Natural killer cell (primary cell): ENCODE measurements around the gene RFX2. TPM values are rescaled to one million over a fixed set of nuclear protein-coding genes. Genes with fewer than 3 reads are reported as not detected.

Experiments used
- ATAC-seq, 3 donors: fragments of 150-1000 bp in 2 of 3; fragments of 200-7000 bp in 1 of 3; cut with Tn5 transposase; 1 replicate in 1 of 3; 2 replicates in 2 of 3; pipeline ENCODE4 v1.10.0; 2021; ENCODE audit warnings: mild to moderate bottlenecking in 2 of 3, moderate library complexity in 2 of 3
- DNase-seq, 2 donors: peaks; one replicate each; pipeline versions ENCODE4 v3.0.0 to v3.0.0-alpha.2; 2013 to 2021; ENCODE audit warnings: mixed read lengths in 1 of 2
- H3K27ac ChIP-seq: one replicate; pipeline ENCODE4 v1.5.1; 2013; ENCODE audit warnings: mild to moderate bottlenecking, low read length
- H3K27me3 ChIP-seq: one replicate; pipeline ENCODE4 v1.6.1; 2013; ENCODE audit warnings: low read length; ENCODE audit not compliant: control insufficient read depth, insufficient read depth
- H3K36me3 ChIP-seq: one replicate; pipeline ENCODE4 v1.6.1; 2013; ENCODE audit warnings: low read length; ENCODE audit not compliant: control insufficient read depth, insufficient read depth
- H3K4me1 ChIP-seq: one replicate; pipeline ENCODE4 v1.6.1; 2013; ENCODE audit warnings: low read length; ENCODE audit not compliant: control insufficient read depth, insufficient read depth
- H3K4me3 ChIP-seq: one replicate; pipeline ENCODE4 v1.5.1; 2013; ENCODE audit warnings: low read length
- H3K9me3 ChIP-seq: one replicate; pipeline ENCODE4 v1.6.1; 2013; ENCODE audit warnings: low read length; ENCODE audit not compliant: control insufficient read depth, insufficient read depth
- H3K27ac Mint-ChIP-seq, 2 donors: one replicate each; pipeline ENCODE4 v1.8.0; 2022; ENCODE audit warnings: mild to moderate bottlenecking in 2 of 2, mixed read lengths in 2 of 2, moderate library complexity in 1 of 2
- H3K27me3 Mint-ChIP-seq, 2 donors: one replicate each; pipeline ENCODE4 v1.8.0; 2022; ENCODE audit warnings: low read depth in 2 of 2, mixed read lengths in 2 of 2
- H3K36me3 Mint-ChIP-seq: one replicate; pipeline ENCODE4 v1.8.0; 2022; ENCODE audit warnings: mixed read lengths
- H3K4me1 Mint-ChIP-seq, 2 donors: one replicate each; pipeline ENCODE4 v1.8.0; 2022; ENCODE audit warnings: mixed read lengths in 2 of 2
- H3K4me3 Mint-ChIP-seq: one replicate; pipeline ENCODE4 v1.8.0; 2022; ENCODE audit warnings: mild to moderate bottlenecking, moderate library complexity, mixed read lengths
- H3K9me3 Mint-ChIP-seq, 2 donors: one replicate each; pipeline ENCODE4 v1.8.0; 2022; ENCODE audit warnings: mixed read lengths in 2 of 2
- CTCF ChIP-seq: fragments of 200-600 bp; IDR thresholded peaks from one replicate; pipeline ENCODE4 v1.8.0; 2022; ENCODE audit warnings: antibody characterized with exemption
- WGBS: methylation state at CpG from one replicate; pipeline ENCODE4 v1.1.7; 2013; ENCODE audit warnings: missing lambda C conversion rate; ENCODE audit not compliant: insufficient coverage; 5-methylcytosine and 5-hydroxymethylcytosine counted together
- intact Hi-C: fragments of 100-400 bp; cut with micrococcal nuclease; formaldehyde crosslinking; loops from one replicate; pipeline ENCODE4 v1.14.2; 2022
- total RNA-seq, 4 donors: library from RNA; stranded (reverse); fragments of 120-200 nt in 1 of 4; gene quantifications; one replicate each; pipeline versions ENCODE4 v1.2.3 to v1.2.4, GENCODE V29; 2013 to 2022

The RFX2 gene
- total RNA-seq, 3 donors from 2014 or later (not counting 1 experiment from before 2014, with no cell fraction given) = 2.4 to 4.6 (median 4.1) TPM

- Mint-ChIP-seq H3K27ac (peak overlapping the region; percentile 21 to 89), H3K4me3 (no peak overlapping the region), H3K9me3 (peaks cover 0 to 2% of the 10 kb centered on the region in 2 donors), H3K36me3 (peaks cover 6% of the 10 kb centered on the region), H3K27me3 (peaks cover 6 to 16% of the 10 kb centered on the region in 2 donors), H3K4me1 (peaks cover 28 to 39% of the 10 kb centered on the region in 2 donors)
- Histone ChIP-seq H3K4me1 (peaks cover 14% of the 10 kb centered on the region), H3K27me3 (no peaks in the 10 kb centered on the region), H3K36me3 (no peaks in the 10 kb centered on the region), H3K4me3 (no peak overlapping the region), H3K27ac (no peak overlapping the region), H3K9me3 (no peaks in the 10 kb centered on the region)
- peak in 2 of 3 donors; percentile 15 to 21 for ATAC-seq
- DNase-seq = no peak
- no peak for TF ChIP-seq CTCF
- intact Hi-C loops = no loop called here
- WGBS = 94% methylated on average over 3 of the region's 3 CpGs
Observed at GRCh38 chr19:6070207-6070681, 40.1 kb downstream of the RFX2 start.

- no peaks in the 10 kb centered on the region for H3K36me3 ChIP-seq
- ATAC-seq (peak; percentile 50 to 72 (median 51)), DNase-seq (peak; percentile 17 to 31)
- no peaks in the 10 kb centered on the region for H3K9me3 ChIP-seq
- H3K4me3 ChIP-seq = no peak overlapping the region
- peaks cover 6 to 16% of the 10 kb centered on the region in 2 donors for H3K27me3 Mint-ChIP-seq
- peaks cover 28 to 39% of the 10 kb centered on the region in 2 donors for H3K4me1 Mint-ChIP-seq
- TF ChIP-seq CTCF = no peak
- intact Hi-C loops = loop anchor here (5.0 kb wide), 1 partner anchor 43 kb away; the partner anchor contains the start of gene RFX2
- no peak overlapping the region for H3K27ac ChIP-seq
- H3K27me3 ChIP-seq = no peaks in the 10 kb centered on the region
- H3K9me3 Mint-ChIP-seq = peaks cover 0 to 2% of the 10 kb centered on the region in 2 donors
- H3K36me3 Mint-ChIP-seq = peaks cover 6% of the 10 kb centered on the region
- H3K4me1 ChIP-seq = peaks cover 16% of the 10 kb centered on the region
- peak overlapping the region; percentile 63 to 89 for H3K27ac Mint-ChIP-seq
- H3K4me3 Mint-ChIP-seq = peak overlapping the region; percentile 25
Observed at GRCh38 chr19:6069268-6069791, 41.0 kb downstream of the RFX2 start.

- WGBS = 84% methylated on average over 2 of the region's 2 CpGs
- no peaks in the 10 kb centered on the region for H3K36me3 ChIP-seq
- intact Hi-C loops = loop anchor here (5.0 kb wide), 1 partner anchor 44 kb away; the partner anchor contains the start of gene RFX2
- peaks cover 6 to 16% of the 10 kb centered on the region in 2 donors for H3K27me3 Mint-ChIP-seq
- peaks cover 16% of the 10 kb centered on the region for H3K4me1 ChIP-seq
- H3K36me3 Mint-ChIP-seq = peaks cover 6% of the 10 kb centered on the region
- no peak overlapping the region for H3K4me3 ChIP-seq
- no peak overlapping the region for H3K4me3 Mint-ChIP-seq
- no peaks in the 10 kb centered on the region for H3K9me3 ChIP-seq
- peaks cover 0 to 2% of the 10 kb centered on the region in 2 donors for H3K9me3 Mint-ChIP-seq
- no peaks in the 10 kb centered on the region for H3K27me3 ChIP-seq
- ATAC-seq = no peak
- H3K27ac Mint-ChIP-seq = peak overlapping the region in 1 of 2 donors; percentile 89
- DNase-seq = peak in 1 of 2 donors; percentile 8
- peaks cover 28 to 39% of the 10 kb centered on the region in 2 donors for H3K4me1 Mint-ChIP-seq
- H3K27ac ChIP-seq = no peak overlapping the region
- no peak for TF ChIP-seq CTCF
Observed at GRCh38 chr19:6068711-6069110, 41.6 kb downstream of the RFX2 start.
